H1 (cell line): ENCODE measurements around the gene ANKRD40. TPM values are rescaled to one million over a fixed set of nuclear protein-coding genes. Genes with fewer than 3 reads are reported as not detected.

ENCODE experiments used
- CTCF ChIA-PET: fragments of 300-600 bp; sonication (Branson Sonifier 250); formaldehyde crosslinking; loops from one replicate; lab custom pipeline; 2021; ENCODE audit not compliant: partially characterized antibody; lab: Charles Lee
- POLR2A ChIA-PET: fragments of 300-600 bp; sonication (Branson Sonifier 250); formaldehyde crosslinking; loops from one replicate; lab custom pipeline; 2021; ENCODE audit warnings: inconsistent platforms; ENCODE audit not compliant: partially characterized antibody; lab: Charles Lee
- DNase-seq, 2 experiments: peaks; one replicate each; pipeline versions ENCODE4 v3.0.0 to v3.0.0-alpha.2; 2010 to 2022; ENCODE audit warnings: low spot score in 2 of 2, low read depth in 1 of 2, mixed read lengths in 1 of 2
- FAIRE-seq: peaks from 2 replicates; lab custom pipeline; 2011; peaks lifted over from hg19 to GRCh38; lab: Jason Lieb, UNC
- H2AFZ ChIP-seq: 2 replicates; pipeline ENCODE4 v1.8.1; 2012; ENCODE audit warnings: low read length, inconsistent platforms
- H2AK5ac ChIP-seq: 2 replicates; pipeline ENCODE4 v1.6.1; 2013; ENCODE audit warnings: low read depth, low read length
- H2BK120ac ChIP-seq: replicated peaks from 2 replicates; pipeline ENCODE3; 2013; ENCODE audit warnings: low read depth, low read length, inconsistent platforms
- H2BK12ac ChIP-seq: 2 replicates; pipeline ENCODE4 v1.6.1; 2013; ENCODE audit warnings: low read depth, low read length
- H2BK15ac ChIP-seq: 2 replicates; pipeline ENCODE4 v1.6.1; 2013; ENCODE audit warnings: low read length
- H2BK20ac ChIP-seq: 2 replicates; pipeline ENCODE4 v1.6.1; 2013; ENCODE audit warnings: low read length
- H2BK5ac ChIP-seq: 2 replicates; pipeline ENCODE4 v1.6.1; 2013; ENCODE audit warnings: low read depth, low read length
- H3K14ac ChIP-seq: 2 replicates; pipeline ENCODE4 v1.6.1; 2013; ENCODE audit warnings: inconsistent platforms; ENCODE audit not compliant: insufficient read length
- H3K18ac ChIP-seq: 2 replicates; pipeline ENCODE4 v1.6.1; 2013; ENCODE audit warnings: low read length; ENCODE audit errors: extremely low read depth
- H3K23ac ChIP-seq: 2 replicates; pipeline ENCODE4 v1.6.1; 2013; ENCODE audit warnings: inconsistent platforms; ENCODE audit not compliant: insufficient read length
- H3K23me2 ChIP-seq: 2 replicates; pipeline ENCODE4 v1.6.1; 2013; ENCODE audit warnings: low read depth, low read length
- H3K27ac ChIP-seq: 2 replicates; pipeline ENCODE4 v1.6.1; 2011; ENCODE audit warnings: low read depth, low read length, inconsistent platforms
- H3K27me3 ChIP-seq, 4 experiments: replicated peaks in 1 of 4; 1 replicate in 1 of 4; 2 replicates in 3 of 4; pipeline versions ENCODE4 v1.6.1 to v1.8.1; 2011 to 2013; ENCODE audit warnings: low read length in 3 of 4, mild to moderate bottlenecking in 3 of 4, inconsistent platforms in 2 of 4, mixed read lengths in 2 of 4, moderate library complexity in 1 of 4; ENCODE audit not compliant: control insufficient read depth in 3 of 4, insufficient read depth in 3 of 4; ENCODE audit errors: extremely low read depth in 1 of 4
- H3K36me3 ChIP-seq, 4 experiments: 2 replicates each; pipeline versions ENCODE4 v1.6.1 to v1.8.1; 2011 to 2013; ENCODE audit warnings: mild to moderate bottlenecking in 4 of 4, low read length in 3 of 4, moderate library complexity in 2 of 4, control low read depth in 1 of 4, inconsistent platforms in 1 of 4; ENCODE audit not compliant: insufficient read depth in 4 of 4, control insufficient read depth in 2 of 4
- H3K4ac ChIP-seq: replicated peaks from 2 replicates; pipeline ENCODE3; 2013; ENCODE audit warnings: low read length, low read depth, mixed read lengths, inconsistent platforms; ENCODE audit not compliant: insufficient read length
- H3K4me1 ChIP-seq, 4 experiments: replicated peaks in 1 of 4; 1 replicate in 1 of 4; 2 replicates in 3 of 4; pipeline versions ENCODE4 v1.6.1 to v1.8.1; 2011 to 2013; ENCODE audit warnings: low read length in 3 of 4, inconsistent platforms in 2 of 4, mixed read lengths in 1 of 4; ENCODE audit not compliant: insufficient read depth in 4 of 4, control insufficient read depth in 3 of 4
- H3K4me2 ChIP-seq, 2 experiments: 2 replicates each; pipeline versions ENCODE4 v1.6.1 to v1.8.1; 2011 to 2013; ENCODE audit warnings: low read depth in 2 of 2, low read length in 2 of 2, control low read depth in 1 of 2, inconsistent platforms in 1 of 2, mild to moderate bottlenecking in 1 of 2; ENCODE audit not compliant: insufficient read depth in 1 of 2
- H3K4me3 ChIP-seq, 4 experiments: fragments of 200-600, 300-600 bp in 1 of 4; sonication (generic), shearing (Covaris generic), sonication (Bioruptor Twin) in 1 of 4; 2 replicates each; pipeline versions ENCODE4 v1.5.1 to v1.8.1; 2011 to 2016; ENCODE audit warnings: low read length in 4 of 4, low read depth in 3 of 4, control low read depth in 2 of 4, inconsistent platforms in 2 of 4, mild to moderate bottlenecking in 2 of 4, mixed read lengths in 1 of 4, moderate library complexity in 1 of 4; ENCODE audit not compliant: insufficient read depth in 2 of 4; ENCODE audit errors: extremely low read depth in 1 of 4
- H3K56ac ChIP-seq: replicated peaks from 2 replicates; pipeline ENCODE3; 2013; ENCODE audit warnings: low read depth, mild to moderate bottlenecking, mixed read lengths, low read length, inconsistent platforms; ENCODE audit not compliant: insufficient read length
- H3K79me1 ChIP-seq: 2 replicates; pipeline ENCODE4 v1.6.1; 2013; ENCODE audit warnings: low read depth, low read length, control low read depth
- H3K79me2 ChIP-seq, 2 experiments: 2 replicates each; pipeline versions ENCODE4 v1.6.1 to v1.8.1; 2012 to 2013; ENCODE audit warnings: low read length in 2 of 2, mild to moderate bottlenecking in 2 of 2, inconsistent platforms in 1 of 2; ENCODE audit not compliant: insufficient read depth in 2 of 2, control insufficient read depth in 1 of 2
- H3K9ac ChIP-seq, 4 experiments: replicated peaks in 1 of 4; 1 replicate in 1 of 4; 2 replicates in 3 of 4; pipeline versions ENCODE4 v1.6.1 to v1.8.1; 2011 to 2013; ENCODE audit warnings: low read depth in 3 of 4, low read length in 3 of 4, control low read depth in 2 of 4, mild to moderate bottlenecking in 2 of 4, moderate library complexity in 2 of 4, inconsistent platforms in 1 of 4; ENCODE audit errors: extremely low read depth in 1 of 4
- H3K9me3 ChIP-seq, 2 experiments: 2 replicates each; pipeline versions ENCODE4 v1.6.1 to v1.8.1; 2012 to 2013; ENCODE audit warnings: mild to moderate bottlenecking in 2 of 2, moderate library complexity in 2 of 2, control low read depth in 1 of 2, inconsistent platforms in 1 of 2, low read depth in 1 of 2, low read length in 1 of 2, mixed read lengths in 1 of 2; ENCODE audit not compliant: insufficient read depth in 2 of 2
- H4K20me1 ChIP-seq, 2 experiments: replicated peaks in 1 of 2; 2 replicates each; pipeline versions ENCODE3 to v1.8.1; 2011 to 2013; ENCODE audit warnings: inconsistent platforms in 2 of 2, low read length in 2 of 2, mild to moderate bottlenecking in 1 of 2; ENCODE audit not compliant: insufficient read depth in 2 of 2, control insufficient read depth in 1 of 2
- H4K5ac ChIP-seq: 2 replicates; pipeline ENCODE4 v1.6.1; 2013; ENCODE audit warnings: low read length, low read depth, mixed read lengths, inconsistent platforms; ENCODE audit not compliant: insufficient read length
- H4K8ac ChIP-seq: 2 replicates; pipeline ENCODE4 v1.8.0; 2013; ENCODE audit warnings: mild to moderate bottlenecking, moderate library complexity, low read length, inconsistent platforms; ENCODE audit not compliant: insufficient read depth; ENCODE audit errors: extremely low read depth
- H4K91ac ChIP-seq: replicated peaks from 2 replicates; pipeline ENCODE3; 2013; ENCODE audit warnings: low read length, mixed read lengths, inconsistent platforms; ENCODE audit not compliant: insufficient read length
- CBX8 ChIP-seq: fragments of 300-800, 300-1000 bp; sonication (generic); IDR thresholded peaks from 2 replicates; pipeline ENCODE4 v1.7.1; 2016; ENCODE audit warnings: low read depth, low read length, borderline replicate concordance
- JUN ChIP-seq: IDR thresholded peaks from 2 replicates; pipeline ENCODE4 v1.6.1; 2011; ENCODE audit warnings: low read depth, mild to moderate bottlenecking, improper control_type of control experiment, low read length
- KDM1A ChIP-seq: fragments of 200-600, 300-600 bp; sonication (generic); IDR thresholded peaks from 2 replicates; pipeline ENCODE4 v1.7.1; 2016; ENCODE audit warnings: mild to moderate bottlenecking, low read length, borderline replicate concordance
- MAFK ChIP-seq: IDR thresholded peaks from 2 replicates; pipeline ENCODE4 v1.6.1; 2012; ENCODE audit warnings: low read depth, mild to moderate bottlenecking, improper control_type of control experiment, low read length
- POLR2AphosphoS5 ChIP-seq: IDR thresholded peaks from 2 replicates; pipeline ENCODE4 v1.6.1; 2011; ENCODE audit warnings: low read depth, low read length
- SIN3A ChIP-seq, 2 experiments: IDR thresholded peaks in 1 of 2; conservative IDR thresholded peaks in 1 of 2; 2 replicates each; pipeline ENCODE4 v1.6.1; 2011 to 2012; ENCODE audit warnings: low read length in 2 of 2, improper control_type of control experiment in 1 of 2, low read depth in 1 of 2, mild to moderate bottlenecking in 1 of 2
- SIRT6 ChIP-seq: IDR thresholded peaks from one replicate; pipeline ENCODE4 v1.7.1; 2012; ENCODE audit warnings: low read length, inconsistent platforms
- SP1 ChIP-seq: IDR thresholded peaks from 2 replicates; pipeline ENCODE4 v1.6.1; 2011; ENCODE audit warnings: low read depth, low read length
- TBP ChIP-seq: IDR thresholded peaks from 2 replicates; pipeline ENCODE4 v1.6.1; 2011; ENCODE audit warnings: low read depth, low read length, improper control_type of control experiment
- WGBS, 2 experiments: shearing (Covaris generic) in 1 of 2; methylation state at CpG; one replicate each; pipeline versions ENCODE4 v1.1.6 to v1.1.7; 2013 to 2015; ENCODE audit warnings: low lambda C conversion rate in 2 of 2, mixed read lengths in 2 of 2, inconsistent platforms in 1 of 2, low coverage in 1 of 2, missing lambda C conversion rate in 1 of 2; ENCODE audit not compliant: insufficient replicate concordance in 2 of 2, insufficient coverage in 1 of 2, insufficient read length in 1 of 2; ENCODE audit errors: extremely low coverage in 1 of 2, missing lambda C conversion rate in 1 of 2; 5-methylcytosine and 5-hydroxymethylcytosine counted together
- polyA plus RNA-seq, 7 experiments: library from polyadenylated mRNA; depleted of rRNA in 3 of 7; stranded (reverse) in 5 of 7; unstranded in 2 of 7; fragments of >200 nt in 5 of 7; fragments of 200-250 nt in 2 of 7; gene quantifications; 1 replicate in 5 of 7; 2 replicates in 1 of 7; 4 replicates in 1 of 7; pipeline versions ENCODE4 v1.2.1 to v1.2.3, GENCODE V29; 2011 to 2013; ENCODE audit warnings: missing spikeins in 2 of 7, mixed read lengths in 2 of 7
- total RNA-seq: library from RNA; stranded (reverse); fragmentation: NEBNext Ultra II Directional; extraction: Animal tissue kit (Norgen Biotek cat#: 25700); gene quantifications from 2 replicates; pipeline ENCODE4 v1.2.1, GENCODE V29; 2021

Gene ANKRD40
- total and polyA plus RNA-seq, 2 of the 8 experiments (the other 6 are each of a cell fraction or from before 2014, with no cell fraction given) = 26.1 to 50.1 TPM

- Histone ChIP-seq H3K79me1 (no peaks in the 10 kb centered on the region), H3K4me1 (peaks cover 0 to 8% (median 2%) of the 10 kb centered on the region in 4 experiments; a peak in 3 of 7 replicates), H3K9me3 (no peaks in the 10 kb centered on the region), H3K4ac (no peak overlapping the region), H2BK12ac (no peak overlapping the region), H4K20me1 (peaks cover 23 to 27% of the 10 kb centered on the region in 2 experiments), H3K14ac (no peak overlapping the region), H3K56ac (no peak overlapping the region), H3K18ac (no peak overlapping the region), H3K79me2 (peaks cover 64 to 70% of the 10 kb centered on the region in 2 experiments), H3K23ac (no peak overlapping the region), H3K4me2 (peak overlapping the region; percentile 75 to 92), H3K9ac (peak overlapping the region in 2 of 4 experiments; percentile 66 to 94; a peak in 3 of 7 replicates), H2BK20ac (no peak overlapping the region), H3K36me3 (peaks cover 0 to 5% (median 1%) of the 10 kb centered on the region in 4 experiments; a peak in 1 of 8 replicates), H2BK15ac (no peak overlapping the region), H2AFZ (no peak overlapping the region), H2BK5ac (no peak overlapping the region), H3K27me3 (no peaks in the 10 kb centered on the region), H2AK5ac (no peak overlapping the region), H3K23me2 (no peaks in the 10 kb centered on the region; the same call in 1 of the 2 replicates), H3K27ac (no peak overlapping the region), H4K5ac (no peak overlapping the region), H2BK120ac (no peak overlapping the region), H3K4me3 (peak overlapping the region; percentile 60 to 95 (median 94); a peak in 7 of 8 replicates), H4K91ac (no peak overlapping the region), H4K8ac (no peak overlapping the region)
- POLR2A ChIA-PET = interaction anchor here (0.6 to 1.2 kb wide), 3 partner anchors 12 to 179 kb away, joined by 3 to 4 read pairs (median 3); no protein-coding TSS in a partner anchor
- CTCF ChIA-PET = no interaction called here
- FAIRE-seq = no peak
- no peak for TF ChIP-seq MAFK
- no peak for TF ChIP-seq KDM1A
- no peak for TF ChIP-seq SIN3A (conservative IDR thresholded peaks at IDR 0.05 in 1 of 2, IDR thresholded peaks at IDR 0.05 in 1 of 2; ENCODE audit: low read depth in 1 of 2, low read length in 2 of 2)
- TF ChIP-seq JUN = no peak
- no peak for TF ChIP-seq SIRT6
- TF ChIP-seq TBP = no peak
- no peak for TF ChIP-seq SP1
- TF ChIP-seq CBX8 = no peak
- no peak for TF ChIP-seq POLR2AphosphoS5
- 49% methylated on average over 7 of the region's 7 CpGs; no CpG with 5 or more reads in 1 of the 2 experiments for WGBS, 2 experiments
- DNase-seq = no peak
Measured at GRCh38 chr17:50721194-50722010, 13.7 kb upstream of the ANKRD40 start.
